ENCODE results near the gene RSRC1.

RSRC1 gene

GRCh38 chr3:158381262-158381868, 271.5 kb downstream of the RSRC1 start:
- in situ Hi-C loops (cut with HindIII; ENCODE audit: low pct_ligation_motif_present, low sequenced_read_pairs) = no loop called here
- no peak for TF ChIP-seq CTCF (IDR thresholded peaks at IDR 0.05; ENCODE audit: low read depth, low read length, missing control alignments)
- no peak for DNase-seq
- no peak overlapping the region for H3K27ac ChIP-seq
- no peaks in the 10 kb centered on the region for H3K27me3 ChIP-seq (replicated peaks)
- H3K36me3 ChIP-seq (replicated peaks) = no peaks in the 10 kb centered on the region
- H3K4me3 ChIP-seq (ENCODE audit: low read depth, low read length) = no peak overlapping the region

GRCh38 chr3:158382479-158382878, 272.6 kb downstream of the RSRC1 start:
- H3K36me3 ChIP-seq (replicated peaks) = no peaks in the 10 kb centered on the region
- H3K4me3 ChIP-seq (ENCODE audit: low read depth, low read length) = no peak overlapping the region
- TF ChIP-seq CTCF (IDR thresholded peaks at IDR 0.05; ENCODE audit: low read depth, low read length, missing control alignments) = no peak
- H3K27ac ChIP-seq = no peak overlapping the region
- no peak for DNase-seq
- in situ Hi-C loops (cut with HindIII; ENCODE audit: low pct_ligation_motif_present, low sequenced_read_pairs) = no loop called here
- no peaks in the 10 kb centered on the region for H3K27me3 ChIP-seq (replicated peaks)

- no peak for DNase-seq
- Histone ChIP-seq H3K36me3 (replicated peaks) (no peaks in the 10 kb centered on the region), H3K27ac (no peak overlapping the region), H3K4me3 (ENCODE audit: low read depth, low read length) (no peak overlapping the region), H3K27me3 (replicated peaks) (no peaks in the 10 kb centered on the region)
- in situ Hi-C loops (cut with HindIII; ENCODE audit: low pct_ligation_motif_present, low sequenced_read_pairs) = no loop called here
- no peak for TF ChIP-seq CTCF (IDR thresholded peaks at IDR 0.05; ENCODE audit: low read depth, low read length, missing control alignments)
These were observed 274.1 kb downstream of the RSRC1 start for GRCh38 chr3:158384019-158384418.

GRCh38 chr3:158395421-158395820, 285.5 kb downstream of the RSRC1 start:
- TF ChIP-seq CTCF (IDR thresholded peaks at IDR 0.05; ENCODE audit: low read depth, low read length, missing control alignments) = no peak
- Histone ChIP-seq H3K27me3 (replicated peaks) (no peaks in the 10 kb centered on the region), H3K36me3 (replicated peaks) (no peaks in the 10 kb centered on the region), H3K27ac (no peak overlapping the region), H3K4me3 (ENCODE audit: low read depth, low read length) (no peak overlapping the region)
- in situ Hi-C loops (cut with HindIII; ENCODE audit: low pct_ligation_motif_present, low sequenced_read_pairs) = no loop called here
- peak; percentile 12 for DNase-seq

GRCh38 chr3:158402590-158402989, 292.7 kb downstream of the RSRC1 start:
- H3K4me3 ChIP-seq (ENCODE audit: low read depth, low read length) = no peak overlapping the region
- no peak for TF ChIP-seq CTCF (IDR thresholded peaks at IDR 0.05; ENCODE audit: low read depth, low read length, missing control alignments)
- in situ Hi-C loops (cut with HindIII; ENCODE audit: low pct_ligation_motif_present, low sequenced_read_pairs) = no loop called here
- H3K27me3 ChIP-seq (replicated peaks) = no peaks in the 10 kb centered on the region
- H3K27ac ChIP-seq = no peak overlapping the region
- no peaks in the 10 kb centered on the region for H3K36me3 ChIP-seq (replicated peaks)
- no peak for DNase-seq

- Histone ChIP-seq H3K4me3 (ENCODE audit: low read depth, low read length) (no peak overlapping the region), H3K27me3 (replicated peaks) (no peaks in the 10 kb centered on the region), H3K27ac (no peak overlapping the region), H3K36me3 (replicated peaks) (no peaks in the 10 kb centered on the region)
- TF ChIP-seq CTCF (IDR thresholded peaks at IDR 0.05; ENCODE audit: low read depth, low read length, missing control alignments) = no peak
- in situ Hi-C loops (cut with HindIII; ENCODE audit: low pct_ligation_motif_present, low sequenced_read_pairs) = no loop called here
- no peak for DNase-seq
These were observed 293.1 kb downstream of the RSRC1 start for GRCh38 chr3:158403013-158403412.

All from brain microvascular endothelial cell (primary cell).